Small intestine (tissue), 7 donors: Measurements from ENCODE around the gene GRM5. TPM values are rescaled to one million over a fixed set of nuclear protein-coding genes. Genes with fewer than 3 reads are reported as not detected.

Experiments used
- DNase-seq, 2 donors: peaks; one replicate each; pipeline versions ENCODE4 v3.0.0 to v3.0.0-alpha.2; 2013
- FAIRE-seq: peaks from 2 replicates; lab custom pipeline; 2012; peaks lifted over from hg19 to GRCh38; lab: Jason Lieb, UNC
- H3K27ac ChIP-seq, 3 donors: one replicate each; pipeline ENCODE4 v1.5.1; 2013; ENCODE audit warnings: low read length in 2 of 3, mild to moderate bottlenecking in 2 of 3, control low read depth in 1 of 3, inconsistent platforms in 1 of 3, low read depth in 1 of 3, moderate library complexity in 1 of 3
- H3K27me3 ChIP-seq, 3 donors: one replicate each; pipeline ENCODE4 v1.6.1; 2013; ENCODE audit warnings: low read length in 3 of 3, inconsistent platforms in 1 of 3; ENCODE audit not compliant: control insufficient read depth in 3 of 3, insufficient read depth in 3 of 3
- H3K36me3 ChIP-seq, 3 donors: one replicate each; pipeline ENCODE4 v1.6.1; 2013; ENCODE audit warnings: low read length in 3 of 3, inconsistent platforms in 1 of 3, low read depth in 1 of 3, mild to moderate bottlenecking in 1 of 3, moderate library complexity in 1 of 3; ENCODE audit not compliant: control insufficient read depth in 3 of 3, insufficient read depth in 2 of 3
- H3K4me1 ChIP-seq, 3 donors: one replicate each; pipeline ENCODE4 v1.6.1; 2013; ENCODE audit warnings: low read length in 2 of 3, inconsistent platforms in 1 of 3, low read depth in 1 of 3, mild to moderate bottlenecking in 1 of 3, moderate library complexity in 1 of 3; ENCODE audit not compliant: control insufficient read depth in 3 of 3, insufficient read depth in 2 of 3
- H3K4me3 ChIP-seq, 3 donors: one replicate each; pipeline ENCODE4 v1.5.1; 2013; ENCODE audit warnings: low read length in 3 of 3, control low read depth in 1 of 3, inconsistent platforms in 1 of 3, low read depth in 1 of 3, mild to moderate bottlenecking in 1 of 3, moderate library complexity in 1 of 3
- H3K9me3 ChIP-seq, 2 donors: one replicate each; pipeline ENCODE4 v1.6.1; 2013; ENCODE audit warnings: low read depth in 1 of 2, low read length in 1 of 2; ENCODE audit not compliant: control insufficient read depth in 2 of 2, insufficient read depth in 1 of 2
- WGBS, 3 donors: extraction: QIAGEN DNeasy Blood & Tissue Kit; methylation state at CpG; one replicate each; pipeline ENCODE4 v1.1.7; 2013; 5-methylcytosine and 5-hydroxymethylcytosine counted together
- polyA plus RNA-seq, 4 donors: library from polyadenylated mRNA; stranded (reverse) in 3 of 4; unstranded in 1 of 4; fragments of 200-250 nt in 3 of 4; fragments of 120-200 nt in 1 of 4; gene quantifications; one replicate each; pipeline versions ENCODE4 v1.2.1 to v1.2.3, GENCODE V29; 2013
- donor health status: healthy with polysubstance abuse.
- donor health status: control.
- donor health status: control.
- donor health status: Bipolar disorder and iron deficiency.
- donor health status: healthy.

The GRM5 gene
- polyA plus RNA-seq, 4 donors, result 0.01 TPM; not detected in 3

GRCh38 chr11:88626216-88626615 lies 439.6 kb downstream of the GRM5 start:
- Histone ChIP-seq H3K4me1 (no peaks in the 10 kb centered on the region), H3K36me3 (no peaks in the 10 kb centered on the region), H3K27me3 (no peaks in the 10 kb centered on the region), H3K9me3 (no peaks in the 10 kb centered on the region), H3K27ac (no peak overlapping the region), H3K4me3 (no peak overlapping the region)
- FAIRE-seq, result no peak
- WGBS, 3 donors, result 53 to 59% (median 59%) methylated on average over 4 of the region's 4 CpGs
- DNase-seq, result no peak

DNA sequence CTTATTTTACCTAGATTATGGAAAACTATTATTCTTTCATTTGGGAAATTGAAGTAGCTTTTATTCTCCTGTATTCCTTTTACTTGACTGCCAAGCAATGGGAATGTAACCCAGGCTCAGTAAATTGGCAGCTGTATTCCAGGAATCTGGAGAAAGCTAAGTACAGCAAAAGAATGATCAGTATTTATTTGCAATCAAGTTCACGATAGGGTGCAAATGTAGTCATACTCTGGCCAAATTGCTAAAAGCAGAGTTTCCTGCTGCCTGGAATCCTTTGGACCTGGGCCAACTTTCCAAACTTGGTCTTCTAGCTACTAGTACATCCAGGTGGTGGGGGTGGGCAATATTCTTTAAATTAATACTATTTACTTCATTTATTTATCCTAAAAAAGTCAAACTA lies 442.3 kb downstream of the GRM5 start:
- H3K9me3 ChIP-seq, result no peaks in the 10 kb centered on the region
- H3K27ac ChIP-seq, result no peak overlapping the region
- no peak overlapping the region for H3K4me3 ChIP-seq
- 3 to 29% (median 3%) methylated on average over 1 of the region's 1 CpG for WGBS, 3 donors
- FAIRE-seq (no peak), DNase-seq (no peak)
- no peaks in the 10 kb centered on the region for H3K4me1 ChIP-seq
- no peaks in the 10 kb centered on the region for H3K27me3 ChIP-seq
- H3K36me3 ChIP-seq, result no peaks in the 10 kb centered on the region

DNA sequence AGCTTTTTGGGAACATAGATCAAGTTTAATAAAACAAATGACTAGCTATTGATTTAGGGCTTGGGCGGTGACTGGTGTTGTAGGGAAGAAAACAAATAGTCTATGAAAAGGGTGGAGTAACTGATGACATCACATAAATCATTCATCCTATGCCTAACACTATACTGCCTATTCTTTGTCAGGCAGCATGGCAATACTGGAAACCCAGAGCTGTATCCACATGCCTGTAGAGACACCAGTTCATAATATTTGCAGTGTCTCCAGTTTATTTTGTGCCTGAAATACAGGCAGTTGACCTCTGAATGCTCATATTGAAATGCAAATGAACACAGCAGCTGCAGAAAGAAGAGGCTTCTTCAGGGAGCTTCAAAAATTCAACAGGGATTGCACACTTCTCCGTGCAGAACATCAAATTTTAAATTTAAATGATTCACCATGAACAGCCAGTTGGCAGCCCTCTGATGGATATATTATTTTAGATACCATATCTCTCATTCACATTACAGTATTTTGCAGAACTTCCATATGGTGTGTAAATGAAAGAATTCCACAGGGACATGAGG lies 445.1 kb downstream of the GRM5 start:
- no peaks in the 10 kb centered on the region for H3K36me3 ChIP-seq
- H3K27me3 ChIP-seq, result no peaks in the 10 kb centered on the region
- no peak overlapping the region for H3K4me3 ChIP-seq
- H3K4me1 ChIP-seq, result no peaks in the 10 kb centered on the region
- H3K9me3 ChIP-seq, result no peaks in the 10 kb centered on the region
- DNase-seq (no peak), FAIRE-seq (no peak)
- no peak overlapping the region for H3K27ac ChIP-seq
- 24 to 50% (median 26%) methylated on average over 2 of the region's 2 CpGs for WGBS, 3 donors

DNA sequence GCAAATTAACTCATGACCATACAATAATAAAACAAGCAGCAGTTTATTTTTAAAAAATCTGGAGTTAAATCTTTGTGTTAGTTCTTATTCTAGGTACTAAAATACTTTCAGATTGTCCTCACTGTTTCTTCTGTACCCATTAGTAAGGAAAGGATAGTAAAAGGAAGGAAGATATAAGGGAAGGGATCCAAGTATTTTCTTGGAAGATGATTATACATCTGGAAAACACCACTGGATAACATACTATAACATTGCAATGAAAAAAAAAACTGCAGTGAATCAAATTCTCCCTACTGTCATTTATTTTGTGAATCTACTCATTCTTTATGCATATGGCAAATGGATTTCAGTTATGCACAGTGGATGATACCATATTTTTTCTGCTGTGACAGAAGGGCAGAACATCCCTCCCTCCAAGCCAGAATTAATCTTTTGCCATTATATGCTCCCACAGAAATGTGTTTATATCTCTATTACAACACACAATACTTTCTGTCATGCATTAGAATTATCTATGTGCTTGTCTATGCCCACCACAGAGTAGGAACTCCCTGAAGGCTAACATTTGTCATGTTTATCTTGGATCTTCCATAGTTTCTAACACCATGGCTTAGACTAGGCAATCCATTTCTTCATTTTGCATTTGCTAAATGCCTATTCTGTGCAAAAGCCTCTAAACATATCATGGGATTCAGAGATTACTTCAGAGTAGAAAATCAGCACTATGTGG lies 446.0 kb downstream of the GRM5 start:
- Histone ChIP-seq H3K36me3 (no peaks in the 10 kb centered on the region), H3K4me3 (no peak overlapping the region), H3K27me3 (no peaks in the 10 kb centered on the region), H3K27ac (no peak overlapping the region), H3K4me1 (no peaks in the 10 kb centered on the region), H3K9me3 (no peaks in the 10 kb centered on the region)
- DNase-seq (no peak), FAIRE-seq (no peak)

DNA sequence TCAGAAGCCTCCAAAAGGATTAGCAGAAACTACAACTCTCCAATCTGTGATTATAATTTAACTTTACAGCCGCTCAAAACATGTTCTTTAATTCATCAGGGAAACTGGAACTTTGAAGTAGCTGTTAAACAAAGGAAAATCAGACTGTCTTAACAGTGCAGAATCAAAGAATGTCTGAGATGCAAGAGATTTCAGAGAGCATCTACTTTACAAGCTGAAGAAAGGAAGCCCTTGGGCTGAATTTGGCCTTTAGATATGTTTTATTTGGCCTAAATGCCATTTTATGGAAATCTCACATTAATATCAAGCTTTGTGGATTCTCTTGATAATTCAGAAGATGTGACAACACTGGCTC lies 446.7 kb downstream of the GRM5 start:
- no peaks in the 10 kb centered on the region for H3K4me1 ChIP-seq
- DNase-seq (no peak), FAIRE-seq (no peak)
- 29 to 73% (median 71%) methylated on average over 1 of the region's 1 CpG for WGBS, 3 donors
- no peaks in the 10 kb centered on the region for H3K36me3 ChIP-seq
- H3K27me3 ChIP-seq, result no peaks in the 10 kb centered on the region
- no peak overlapping the region for H3K4me3 ChIP-seq
- H3K27ac ChIP-seq, result no peak overlapping the region
- no peaks in the 10 kb centered on the region for H3K9me3 ChIP-seq

DNA sequence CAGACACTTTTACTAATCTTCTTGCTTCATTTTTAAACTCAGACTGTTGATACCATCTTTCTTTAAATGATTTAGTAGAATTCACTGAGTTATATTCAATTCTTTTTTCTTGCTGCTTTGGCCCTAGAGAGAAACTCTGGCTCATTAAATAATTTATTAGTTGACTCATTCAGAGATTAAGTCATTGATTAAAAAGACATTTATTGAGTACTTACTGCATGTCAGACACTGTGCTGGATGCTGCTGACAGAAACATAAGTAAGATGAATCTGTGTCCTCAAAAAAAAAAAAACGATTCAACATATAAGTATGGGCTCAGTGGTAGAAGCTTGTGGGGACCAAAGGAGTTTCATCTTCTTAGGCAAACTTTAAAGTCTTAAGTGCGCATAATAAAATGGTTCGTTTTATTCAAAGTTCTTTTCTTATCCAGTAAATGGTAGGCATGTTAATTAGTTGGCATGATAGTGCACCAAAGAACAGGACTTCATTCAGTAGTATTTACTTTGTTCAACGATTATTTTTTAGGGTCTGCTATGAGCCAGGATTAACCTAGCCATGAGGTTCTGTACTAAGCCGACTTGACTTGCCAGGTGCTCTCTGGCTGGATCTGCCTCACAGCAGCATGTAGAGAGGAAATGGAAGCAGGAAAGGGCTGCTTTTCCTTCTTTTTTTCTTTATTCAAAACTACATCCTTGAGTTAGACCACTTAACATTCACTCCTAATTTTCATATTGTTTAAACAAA lies 447.3 kb downstream of the GRM5 start:
- Histone ChIP-seq H3K27me3 (no peaks in the 10 kb centered on the region), H3K9me3 (no peaks in the 10 kb centered on the region), H3K4me1 (no peaks in the 10 kb centered on the region), H3K27ac (no peak overlapping the region), H3K4me3 (no peak overlapping the region), H3K36me3 (no peaks in the 10 kb centered on the region)
- DNase-seq (no peak), FAIRE-seq (no peak)
- 35 to 45% (median 38%) methylated on average over 5 of the region's 5 CpGs for WGBS, 3 donors

DNA sequence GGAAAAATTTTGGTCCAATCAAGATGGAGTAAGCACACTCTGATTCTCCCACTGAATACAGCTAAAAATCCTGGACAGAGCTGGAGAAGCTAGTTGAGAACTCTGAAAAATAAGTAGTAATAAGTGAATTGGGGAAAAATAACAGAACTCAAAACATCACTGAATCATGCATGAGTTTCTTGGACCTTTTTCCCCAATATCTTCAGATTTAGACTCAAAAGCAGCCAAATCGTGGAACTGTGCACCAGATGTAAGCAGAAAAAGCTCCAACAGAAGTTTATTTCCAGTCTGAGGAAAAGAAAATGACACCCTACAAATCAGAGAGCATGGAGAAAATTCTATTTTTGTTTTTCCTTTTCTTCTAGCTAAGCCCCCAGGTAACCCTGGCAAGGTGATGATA lies 448.6 kb downstream of the GRM5 start:
- H3K36me3 ChIP-seq, result no peaks in the 10 kb centered on the region
- WGBS, 3 donors, result 29 to 69% (median 57%) methylated on average over 1 of the region's 1 CpG
- H3K4me1 ChIP-seq, result no peaks in the 10 kb centered on the region
- H3K4me3 ChIP-seq, result no peak overlapping the region
- no peaks in the 10 kb centered on the region for H3K9me3 ChIP-seq
- H3K27me3 ChIP-seq, result no peaks in the 10 kb centered on the region
- FAIRE-seq, result no peak
- no peak for DNase-seq
- H3K27ac ChIP-seq, result no peak overlapping the region

GRCh38 chr11:88604260-88604659 lies 461.5 kb downstream of the GRM5 start:
- no peak for FAIRE-seq

More at GRCh38 chr11:88604260-88604659, 461.5 kb downstream of the GRM5 start:
- DNase-seq, result no peak
- Histone ChIP-seq H3K27ac (no peak overlapping the region), H3K4me3 (no peak overlapping the region), H3K36me3 (no peaks in the 10 kb centered on the region), H3K9me3 (peaks cover 0 to 3% of the 10 kb centered on the region in 2 donors), H3K4me1 (no peaks in the 10 kb centered on the region), H3K27me3 (no peaks in the 10 kb centered on the region)
- WGBS, 3 donors, result 70 to 89% (median 75%) methylated on average over 2 of the region's 2 CpGs
